Endothelial cell of umbilical vein (primary cell): ENCODE results near the gene PF4V1. TPM values are rescaled to one million over a fixed set of nuclear protein-coding genes. Genes with fewer than 3 reads are reported as not detected.
A peak's percentile ranks its signal among the peaks of the same experiment; 100 is the strongest.

Source experiments
- Bru-seq: library from RNA; stranded (reverse); fragments of 400-500 nt; gene quantifications from one replicate; lab custom pipeline; 2021; lab: Mats Ljungman, UMichigan
- BruChase-seq, 2 experiments: library from RNA; stranded (reverse); fragments of 400-500 nt; gene quantifications; one replicate each; lab custom pipeline; 2021; lab: Mats Ljungman, UMichigan
- BruUV-seq: library from RNA; stranded (reverse); fragments of 400-500 nt; replicated peaks from 2 replicates; lab custom pipeline; 2021; lab: Mats Ljungman, UMichigan
- CTCF ChIA-PET: fragments of 300-600, 350-600 bp; sonication (Branson Sonifier 250); formaldehyde crosslinking; loops from one replicate; lab custom pipeline; 2021; ENCODE audit warnings: antibody characterized with exemption, inconsistent platforms; lab: Charles Lee
- POLR2A ChIA-PET: fragments of 300-600, 350-600 bp; sonication (Branson Sonifier 250); formaldehyde crosslinking; loops from one replicate; lab custom pipeline; 2021; ENCODE audit warnings: antibody characterized with exemption, inconsistent platforms; lab: Charles Lee
- DNase-seq: peaks from one replicate; pipeline ENCODE4 v3.0.0-alpha.2; 2011; ENCODE audit warnings: low read depth, low spot score
- FAIRE-seq: peaks from 2 replicates; lab custom pipeline; 2011; peaks lifted over from hg19 to GRCh38; lab: Jason Lieb, UNC
- H2AFZ ChIP-seq: 2 replicates; pipeline ENCODE4 v1.6.0; 2012; ENCODE audit warnings: low read depth, low read length, control low read depth, inconsistent platforms
- H3K27ac ChIP-seq: 2 replicates; pipeline ENCODE4 v1.5.1; 2011; ENCODE audit warnings: low read depth, mild to moderate bottlenecking, control low read depth, low read length, moderate library complexity; ENCODE audit not compliant: insufficient read depth
- H3K27me3 ChIP-seq, 2 experiments: 2 replicates each; pipeline versions ENCODE4 v1.6.0 to v1.6.1; 2011; ENCODE audit warnings: low read length in 2 of 2, mixed read lengths in 1 of 2; ENCODE audit not compliant: control insufficient read depth in 2 of 2, insufficient read depth in 2 of 2
- H3K36me3 ChIP-seq, 2 experiments: 2 replicates in 1 of 2; 3 replicates in 1 of 2; pipeline ENCODE4 v1.5.1; 2011; ENCODE audit warnings: low read length in 2 of 2, mild to moderate bottlenecking in 1 of 2, moderate library complexity in 1 of 2; ENCODE audit not compliant: control insufficient read depth in 2 of 2, insufficient read depth in 2 of 2; ENCODE audit errors: extremely low read depth in 1 of 2
- H3K4me1 ChIP-seq: 3 replicates; pipeline ENCODE4 v1.5.1; 2011; ENCODE audit warnings: mild to moderate bottlenecking, low read length; ENCODE audit not compliant: control insufficient read depth, insufficient read depth; ENCODE audit errors: extremely low read depth
- H3K4me2 ChIP-seq: 2 replicates; pipeline ENCODE4 v1.6.1; 2011; ENCODE audit warnings: low read length, control low read depth, mixed read lengths; ENCODE audit not compliant: insufficient read depth
- H3K4me3 ChIP-seq, 3 experiments: fragments of 200-600 bp in 1 of 3; sonication (generic), shearing (Covaris generic) in 1 of 3; replicated peaks in 1 of 3; 2 replicates each; pipeline ENCODE4 v1.5.1; 2011 to 2016; ENCODE audit warnings: control low read depth in 3 of 3, low read length in 3 of 3, mild to moderate bottlenecking in 2 of 3, inconsistent platforms in 1 of 3, low read depth in 1 of 3, moderate library complexity in 1 of 3; ENCODE audit not compliant: insufficient read depth in 1 of 3
- H3K79me2 ChIP-seq: 2 replicates; pipeline ENCODE4 v1.6.0; 2012; ENCODE audit warnings: low read length, inconsistent platforms; ENCODE audit not compliant: control insufficient read depth, insufficient read depth
- H3K9ac ChIP-seq: replicated peaks from 2 replicates; pipeline ENCODE3; 2011; ENCODE audit warnings: low read length, control low read depth; ENCODE audit not compliant: insufficient read depth; ENCODE audit errors: extremely low read depth
- H3K9me1 ChIP-seq: replicated peaks from 3 replicates; pipeline ENCODE4 v1.6.0; 2011; ENCODE audit warnings: mild to moderate bottlenecking, low read length; ENCODE audit not compliant: control insufficient read depth, insufficient read depth; ENCODE audit errors: extremely low read depth
- H3K9me3 ChIP-seq: replicated peaks from 2 replicates; pipeline ENCODE4 v1.5.1; 2012; ENCODE audit warnings: low read length, inconsistent platforms; ENCODE audit not compliant: control insufficient read depth, insufficient read depth
- H4K20me1 ChIP-seq: replicated peaks from 2 replicates; pipeline ENCODE3; 2011; ENCODE audit warnings: mild to moderate bottlenecking, low read length; ENCODE audit not compliant: control insufficient read depth, insufficient read depth; ENCODE audit errors: extremely low read depth
- MYC ChIP-seq: IDR thresholded peaks from one replicate; pipeline ENCODE4 v1.6.1; 2011; ENCODE audit warnings: mild to moderate bottlenecking, low read depth, low read length
- POLR2A ChIP-seq: IDR thresholded peaks from 2 replicates; pipeline ENCODE4 v1.6.1; 2012; ENCODE audit warnings: low read depth, mild to moderate bottlenecking, control low read depth, low read length
- POLR2AphosphoS5 ChIP-seq: IDR thresholded peaks from 2 replicates; pipeline ENCODE4 v1.6.1; 2012; ENCODE audit warnings: low read depth, mild to moderate bottlenecking, control low read depth, low read length, moderate library complexity; ENCODE audit not compliant: insufficient read depth
- dilution Hi-C: fragments of 300-500 bp; cut with MboI; formaldehyde crosslinking; loops from one replicate; pipeline ENCODE4 v1.15.0; 2019; ENCODE audit warnings: low sequenced_read_pairs; ENCODE audit not compliant: extremely low pct_ligation_motif_present
- intact Hi-C: fragments of 100-400 bp; cut with micrococcal nuclease; formaldehyde crosslinking; loops from one replicate; pipeline ENCODE4 v1.10.0; 2022
- long read RNA-seq: library from polyadenylated mRNA; stranded (forward); transcript quantifications from one replicate; pipeline ENCODE4 v2.0.0, GENCODE V29; 2021
- polyA minus RNA-seq, 3 experiments: library from RNA; depleted of rRNA, polyadenylated mRNA; stranded (reverse); fragments of >200 nt; gene quantifications; 1 replicate in 1 of 3; 2 replicates in 2 of 3; pipeline ENCODE4 v1.2.3, GENCODE V29; 2011
- polyA plus RNA-seq, 4 experiments: library from polyadenylated mRNA; depleted of rRNA in 3 of 4; stranded (reverse) in 3 of 4; unstranded in 1 of 4; fragments of >200 nt; gene quantifications; 2 replicates each; pipeline versions ENCODE4 v1.2.1 to v1.2.3, GENCODE V29; 2011 to 2012; ENCODE audit warnings: missing spikeins in 1 of 4
- total RNA-seq: library from RNA; stranded (reverse); gene quantifications from 2 replicates; pipeline ENCODE4 v1.2.3, GENCODE V29; 2021
- TF ChIP-seq, protein P1 (sequence below), 2 donors: IDR thresholded peaks; 1 replicate in 1 of 2; 2 replicates in 1 of 2; pipeline ENCODE4 v1.5.1; 2011; ENCODE audit warnings: low read length in 2 of 2, mild to moderate bottlenecking in 2 of 2, moderate library complexity in 2 of 2, control low read depth in 1 of 2, inconsistent platforms in 1 of 2, low read depth in 1 of 2; ENCODE audit not compliant: insufficient read depth in 1 of 2; ENCODE audit errors: extremely low read depth in 1 of 2

PF4V1 gene, protein sequence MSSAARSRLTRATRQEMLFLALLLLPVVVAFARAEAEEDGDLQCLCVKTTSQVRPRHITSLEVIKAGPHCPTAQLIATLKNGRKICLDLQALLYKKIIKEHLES
- total RNA-seq (not detected in 2 replicates), polyA plus RNA-seq (not detected in 2 replicates), polyA minus RNA-seq (not detected in 2 replicates), Bru-seq, nascent RNA (not detected), BruChase-seq, experiment 1, labeled RNA remaining after a 6-hour chase (not detected), BruChase-seq, experiment 2, labeled RNA remaining after a 2-hour chase (not detected)
- 0.31 TPM in 1 of 2 replicates, not detected in the other for polyA plus RNA-seq (2011; cell fraction: cytosol; rRNA removed)
- polyA plus RNA-seq (2011; cell fraction: nucleus; rRNA removed): not detected in 2 replicates
- not detected in 2 replicates for polyA plus RNA-seq (2012)
- polyA minus RNA-seq (2011; cell fraction: cytosol; rRNA and poly(A)+ RNA removed): not detected
- polyA minus RNA-seq (2011; cell fraction: nucleus; rRNA and poly(A)+ RNA removed): not detected in 2 replicates
- long read RNA-seq: 0 reads

DNA sequence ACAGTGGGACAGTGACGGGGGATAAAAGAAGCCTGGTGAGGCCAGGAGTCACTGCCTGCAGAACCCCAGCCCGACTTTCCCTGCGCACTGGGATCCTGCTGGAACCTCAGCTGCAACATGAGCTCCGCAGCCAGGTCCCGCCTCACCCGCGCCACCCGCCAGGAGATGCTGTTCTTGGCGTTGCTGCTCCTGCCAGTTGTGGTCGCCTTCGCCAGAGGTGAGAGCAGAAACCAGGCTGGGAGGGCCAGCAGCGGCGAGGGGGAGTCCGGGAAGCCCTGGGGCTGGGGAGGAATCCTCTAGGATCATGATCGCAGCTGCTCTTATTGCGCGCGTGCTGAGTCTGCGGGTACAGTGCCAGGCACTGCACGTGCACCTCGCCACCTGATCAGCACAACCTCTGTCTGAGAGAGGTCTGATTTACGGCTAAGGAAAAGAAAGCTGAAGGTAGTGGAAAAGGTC is at the start of gene PF4V1:
TSS of gene PF4V1 (plus strand) at position 51 of the 459 bp plus-strand sequence. CDS start at position 118, 67 bp downstream.
- Histone ChIP-seq H3K27me3 (no peaks in the 10 kb centered on the region), H3K36me3 (no peaks in the 10 kb centered on the region), H3K9me1 (no peaks in the 10 kb centered on the region), H3K27ac (no peak within 1 kb of the TSS), H2AFZ (peak within 1 kb of the TSS; percentile 58), H3K9me3 (no peaks in the 10 kb centered on the region), H4K20me1 (no peaks in the 10 kb centered on the region), H3K4me3 (peak within 1 kb of the TSS in 1 of 3 experiments; percentile 2), H3K79me2 (no peaks in the 10 kb centered on the region), H3K4me2 (peak within 1 kb of the TSS; percentile 46), H3K9ac (no peak within 1 kb of the TSS), H3K4me1 (peaks cover 11% of the 10 kb centered on the region)
- DNase-seq (peak; percentile 13), FAIRE-seq (no peak)
- BruUV-seq: no TSS peak
- intact Hi-C loops: no loop called here
- TF ChIP-seq MYC (no peak), POLR2A (no peak), POLR2AphosphoS5 (no peak)
- TF ChIP-seq, protein P1, sequence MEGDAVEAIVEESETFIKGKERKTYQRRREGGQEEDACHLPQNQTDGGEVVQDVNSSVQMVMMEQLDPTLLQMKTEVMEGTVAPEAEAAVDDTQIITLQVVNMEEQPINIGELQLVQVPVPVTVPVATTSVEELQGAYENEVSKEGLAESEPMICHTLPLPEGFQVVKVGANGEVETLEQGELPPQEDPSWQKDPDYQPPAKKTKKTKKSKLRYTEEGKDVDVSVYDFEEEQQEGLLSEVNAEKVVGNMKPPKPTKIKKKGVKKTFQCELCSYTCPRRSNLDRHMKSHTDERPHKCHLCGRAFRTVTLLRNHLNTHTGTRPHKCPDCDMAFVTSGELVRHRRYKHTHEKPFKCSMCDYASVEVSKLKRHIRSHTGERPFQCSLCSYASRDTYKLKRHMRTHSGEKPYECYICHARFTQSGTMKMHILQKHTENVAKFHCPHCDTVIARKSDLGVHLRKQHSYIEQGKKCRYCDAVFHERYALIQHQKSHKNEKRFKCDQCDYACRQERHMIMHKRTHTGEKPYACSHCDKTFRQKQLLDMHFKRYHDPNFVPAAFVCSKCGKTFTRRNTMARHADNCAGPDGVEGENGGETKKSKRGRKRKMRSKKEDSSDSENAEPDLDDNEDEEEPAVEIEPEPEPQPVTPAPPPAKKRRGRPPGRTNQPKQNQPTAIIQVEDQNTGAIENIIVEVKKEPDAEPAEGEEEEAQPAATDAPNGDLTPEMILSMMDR (IDR thresholded peaks at IDR 0.05; ENCODE audit: extremely low read depth in 1 of 2, insufficient read depth in 1 of 2, low read depth in 1 of 2, low read length in 2 of 2): peak; percentile 14 to 45
- CTCF ChIA-PET: interaction anchor here (0.7 to 1.5 kb wide), 6 partner anchors 9 to 281 kb away, joined by 3 to 11 read pairs (median 4); no protein-coding TSS in a partner anchor
- dilution Hi-C loops: no loop called here
- POLR2A ChIA-PET: no interaction called here
